ENCODE measurements around the gene CDIPT. TPM values are rescaled to one million over a fixed set of nuclear protein-coding genes. Genes with fewer than 3 reads are reported as not detected.

Gene CDIPT
- total RNA-seq, 1 donor from 2014 or later = 83.3 TPM

DNA sequence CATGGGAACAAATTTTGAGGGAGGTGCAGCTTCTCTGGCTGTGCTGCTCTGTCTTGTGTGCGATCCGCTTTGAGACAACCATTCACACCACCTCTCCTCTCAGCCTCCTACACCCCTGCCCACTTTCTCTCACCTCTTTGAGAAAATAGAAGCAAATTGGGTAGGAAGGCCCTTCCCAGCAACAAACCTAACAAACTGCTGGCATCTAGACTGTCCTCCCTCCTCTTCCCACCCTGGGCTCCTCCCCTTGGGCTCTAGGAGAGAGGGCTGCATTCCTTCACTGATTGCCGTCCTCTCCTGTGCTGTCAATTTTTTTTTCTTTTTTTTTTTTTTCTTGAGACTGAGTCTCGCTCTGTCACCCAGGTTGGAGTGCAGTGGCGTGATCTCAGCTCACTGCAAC lies 13.5 kb downstream of the CDIPT start:
- no peak overlapping the region for H3K4me3 ChIP-seq (ENCODE audit: low read depth, low read length)
- TF ChIP-seq, protein P1, sequence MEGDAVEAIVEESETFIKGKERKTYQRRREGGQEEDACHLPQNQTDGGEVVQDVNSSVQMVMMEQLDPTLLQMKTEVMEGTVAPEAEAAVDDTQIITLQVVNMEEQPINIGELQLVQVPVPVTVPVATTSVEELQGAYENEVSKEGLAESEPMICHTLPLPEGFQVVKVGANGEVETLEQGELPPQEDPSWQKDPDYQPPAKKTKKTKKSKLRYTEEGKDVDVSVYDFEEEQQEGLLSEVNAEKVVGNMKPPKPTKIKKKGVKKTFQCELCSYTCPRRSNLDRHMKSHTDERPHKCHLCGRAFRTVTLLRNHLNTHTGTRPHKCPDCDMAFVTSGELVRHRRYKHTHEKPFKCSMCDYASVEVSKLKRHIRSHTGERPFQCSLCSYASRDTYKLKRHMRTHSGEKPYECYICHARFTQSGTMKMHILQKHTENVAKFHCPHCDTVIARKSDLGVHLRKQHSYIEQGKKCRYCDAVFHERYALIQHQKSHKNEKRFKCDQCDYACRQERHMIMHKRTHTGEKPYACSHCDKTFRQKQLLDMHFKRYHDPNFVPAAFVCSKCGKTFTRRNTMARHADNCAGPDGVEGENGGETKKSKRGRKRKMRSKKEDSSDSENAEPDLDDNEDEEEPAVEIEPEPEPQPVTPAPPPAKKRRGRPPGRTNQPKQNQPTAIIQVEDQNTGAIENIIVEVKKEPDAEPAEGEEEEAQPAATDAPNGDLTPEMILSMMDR (conservative IDR thresholded peaks at IDR 0.05; ENCODE audit: low read depth, low read length) = no peak
- no peak for DNase-seq (ENCODE audit: low read depth)

DNA sequence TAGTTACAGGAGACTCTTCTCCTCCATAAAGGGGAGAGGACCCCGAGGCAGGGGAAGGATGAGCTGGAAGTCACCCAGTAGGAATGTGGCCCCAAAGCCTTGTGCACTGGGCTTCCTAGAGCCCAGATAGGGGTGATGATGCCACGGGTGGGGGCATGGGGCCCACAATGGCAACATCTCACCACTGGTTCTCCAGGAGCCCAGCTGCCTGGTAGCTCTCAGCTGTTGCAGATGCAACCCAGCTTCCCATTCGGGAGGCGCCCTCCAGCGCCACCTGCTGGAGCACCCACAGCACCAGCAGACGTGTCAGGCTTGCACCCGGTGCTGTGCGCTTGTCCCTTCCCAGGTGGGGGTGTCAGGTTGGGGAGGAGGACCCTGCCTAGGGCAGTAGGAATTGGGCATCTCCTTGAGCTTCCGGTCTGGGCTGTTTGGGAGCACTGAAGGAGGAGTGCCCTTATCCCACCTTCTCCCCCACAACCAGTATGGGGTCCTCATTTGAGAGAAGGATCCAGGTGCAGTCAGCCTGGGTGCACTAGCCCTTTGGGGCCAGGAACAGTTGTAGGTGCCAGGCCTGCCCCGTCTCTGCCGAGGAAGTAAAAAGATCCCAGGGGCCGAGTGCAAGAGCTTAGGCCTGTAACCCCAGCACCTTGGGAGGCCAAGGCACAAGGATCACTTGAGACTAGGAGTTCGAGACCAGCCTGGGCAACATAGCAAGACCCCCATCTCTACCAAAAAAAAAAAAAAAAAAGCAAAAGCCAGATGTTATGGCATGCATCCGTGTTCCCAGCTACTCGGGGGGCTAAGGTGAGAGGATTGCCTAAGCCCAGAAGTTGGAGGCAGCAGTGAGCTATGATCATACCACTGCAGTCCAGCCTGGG lies 14.4 kb downstream of the CDIPT start:
- TF ChIP-seq, protein P1 (conservative IDR thresholded peaks at IDR 0.05; ENCODE audit: low read depth, low read length) = peak; percentile 92
- no peak for DNase-seq (ENCODE audit: low read depth)
- H3K4me3 ChIP-seq (ENCODE audit: low read depth, low read length) = no peak overlapping the region

DNA sequence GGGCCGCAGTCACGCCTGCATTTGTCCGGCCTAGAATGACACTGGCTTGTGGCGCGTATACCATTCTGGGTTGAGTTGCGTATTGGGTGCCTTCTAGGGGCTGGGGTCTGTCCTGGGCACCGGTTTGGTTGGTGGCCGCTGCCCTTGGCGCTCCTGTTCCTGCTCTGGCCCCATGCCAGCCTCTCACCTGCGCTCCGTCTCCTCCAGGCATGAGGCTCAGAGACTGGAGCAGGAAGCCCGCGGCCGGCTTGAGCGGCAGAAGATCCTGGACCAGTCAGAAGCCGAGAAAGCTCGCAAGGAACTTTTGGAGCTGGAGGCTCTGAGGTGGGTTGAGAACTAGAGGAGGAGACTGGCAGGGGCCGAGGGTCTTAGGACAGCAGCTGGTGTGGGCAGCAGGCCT lies 17.4 kb downstream of the CDIPT start:
- H3K4me3 ChIP-seq (ENCODE audit: low read depth, low read length) = no peak overlapping the region
- DNase-seq (ENCODE audit: low read depth) = no peak
- TF ChIP-seq, protein P1 (conservative IDR thresholded peaks at IDR 0.05; ENCODE audit: low read depth, low read length) = no peak

DNA sequence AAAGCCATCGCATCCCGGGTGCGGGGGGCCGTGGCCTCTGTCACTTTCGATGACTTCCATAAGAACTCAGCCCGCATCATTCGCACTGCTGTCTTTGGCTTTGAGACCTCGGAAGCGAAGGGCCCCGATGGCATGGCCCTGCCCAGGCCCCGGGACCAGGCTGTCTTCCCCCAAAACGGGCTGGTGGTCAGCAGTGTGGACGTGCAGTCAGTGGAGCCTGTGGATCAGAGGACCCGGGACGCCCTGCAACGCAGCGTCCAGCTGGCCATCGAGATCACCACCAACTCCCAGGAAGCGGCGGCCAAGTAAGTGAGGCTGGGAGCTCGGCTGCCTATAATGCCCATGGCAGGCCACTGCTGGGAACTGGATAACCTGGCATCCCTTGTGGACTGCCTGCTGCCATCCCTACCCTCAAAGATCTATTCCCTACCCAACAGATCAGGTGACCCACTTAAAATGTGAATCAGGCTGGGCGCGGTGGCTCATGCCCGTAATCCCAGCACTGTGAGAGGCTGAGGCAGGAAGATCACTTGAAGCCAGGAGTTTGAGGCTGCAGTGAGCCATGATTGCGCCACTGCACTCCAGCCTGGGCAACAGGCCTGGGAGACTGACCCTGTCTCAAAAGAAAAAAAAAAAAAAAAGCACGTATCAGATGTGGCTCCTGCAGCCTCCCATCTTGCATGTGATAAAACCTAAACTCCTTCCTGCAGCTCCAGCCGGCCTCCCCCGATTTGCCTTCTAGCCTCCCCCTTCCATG lies 18.3 kb downstream of the CDIPT start:
- no peak for DNase-seq (ENCODE audit: low read depth)
- H3K4me3 ChIP-seq (ENCODE audit: low read depth, low read length) = no peak overlapping the region
- TF ChIP-seq, protein P1 (conservative IDR thresholded peaks at IDR 0.05; ENCODE audit: low read depth, low read length) = no peak

DNA sequence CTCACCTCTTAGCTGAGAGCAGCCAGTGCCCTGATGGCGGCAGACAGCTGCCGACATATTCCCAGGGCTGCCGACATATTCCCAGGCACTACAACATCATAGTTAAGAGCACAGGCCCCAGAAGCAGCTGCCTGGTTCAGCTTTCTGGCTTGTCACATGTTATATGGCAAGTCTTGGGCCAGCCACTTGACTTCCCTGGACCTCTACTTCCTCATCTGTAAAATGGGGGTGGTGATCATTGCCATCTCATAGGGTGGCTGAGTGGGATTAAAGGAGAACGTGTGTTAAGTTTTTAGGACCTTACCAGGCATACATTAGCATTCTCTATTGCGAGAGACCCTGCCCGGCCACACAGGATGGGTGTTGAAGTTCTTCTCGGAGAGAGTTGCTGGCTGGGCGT lies 19.1 kb downstream of the CDIPT start:
- TF ChIP-seq, protein P1 (conservative IDR thresholded peaks at IDR 0.05; ENCODE audit: low read depth, low read length) = no peak
- no peak for DNase-seq (ENCODE audit: low read depth)
- H3K4me3 ChIP-seq (ENCODE audit: low read depth, low read length) = no peak overlapping the region

DNA sequence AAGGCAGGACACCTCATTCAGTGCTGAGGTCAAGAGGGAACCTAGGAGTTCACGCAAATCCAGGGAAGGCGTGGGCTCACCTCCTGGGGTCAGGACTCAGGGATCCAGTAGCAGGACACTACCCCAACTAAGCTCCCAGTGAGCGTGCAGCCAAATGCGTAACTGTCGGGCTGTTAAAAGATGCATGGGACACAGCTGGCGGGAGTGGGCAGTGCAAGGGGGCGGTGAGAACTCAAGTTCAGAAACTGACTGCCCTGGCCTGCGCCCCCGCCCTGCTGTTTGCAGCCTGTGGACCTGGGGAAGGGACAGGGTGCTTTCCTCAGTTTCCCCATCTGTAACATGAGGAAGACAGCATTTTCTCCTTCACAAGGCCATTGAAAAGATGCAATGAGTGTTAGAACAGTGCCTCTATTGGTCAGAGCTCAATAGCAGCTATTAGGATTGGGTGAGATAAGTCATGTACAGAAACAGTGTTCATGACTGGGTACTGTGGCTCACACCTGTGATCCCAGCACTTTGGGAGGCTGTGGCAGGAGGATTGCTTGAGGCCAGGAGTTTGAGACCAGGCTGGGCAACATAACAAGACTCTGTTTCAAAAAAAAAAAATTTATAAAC lies 20.2 kb downstream of the CDIPT start:
- TF ChIP-seq, protein P1 (conservative IDR thresholded peaks at IDR 0.05; ENCODE audit: low read depth, low read length) = no peak
- no peak for DNase-seq (ENCODE audit: low read depth)
- H3K4me3 ChIP-seq (ENCODE audit: low read depth, low read length) = no peak overlapping the region

Measured in epithelial cell of proximal tubule (primary cell).